Left lobe of liver (tissue), 2 donors: ENCODE measurements around the gene NT5C. TPM values are rescaled to one million over a fixed set of nuclear protein-coding genes. Genes with fewer than 3 reads are reported as not detected.
A peak's percentile ranks its signal among the peaks of the same experiment; 100 is the strongest.

ENCODE experiments used
- ATAC-seq: fragments of 200-7000 bp; cut with Tn5 transposase; one replicate; pipeline ENCODE4 v1.9.1; 2020; ENCODE audit warnings: mild to moderate bottlenecking, moderate library complexity
- DNase-seq: peaks from one replicate; pipeline ENCODE4 v3.0.0-alpha.2; 2020; ENCODE audit warnings: low spot score
- total RNA-seq: library from RNA; stranded (reverse); gene quantifications from one replicate; pipeline ENCODE4 v1.2.1, GENCODE V29; 2021
- donor health status: DM: no; HTN: no; CAD: no; lungs with moderate emphysema.
- donor health status: DM: no; HTN: yes; CAD: no.

NT5C gene
- total RNA-seq, 1 donor from 2014 or later: 11.9 TPM

DNA sequence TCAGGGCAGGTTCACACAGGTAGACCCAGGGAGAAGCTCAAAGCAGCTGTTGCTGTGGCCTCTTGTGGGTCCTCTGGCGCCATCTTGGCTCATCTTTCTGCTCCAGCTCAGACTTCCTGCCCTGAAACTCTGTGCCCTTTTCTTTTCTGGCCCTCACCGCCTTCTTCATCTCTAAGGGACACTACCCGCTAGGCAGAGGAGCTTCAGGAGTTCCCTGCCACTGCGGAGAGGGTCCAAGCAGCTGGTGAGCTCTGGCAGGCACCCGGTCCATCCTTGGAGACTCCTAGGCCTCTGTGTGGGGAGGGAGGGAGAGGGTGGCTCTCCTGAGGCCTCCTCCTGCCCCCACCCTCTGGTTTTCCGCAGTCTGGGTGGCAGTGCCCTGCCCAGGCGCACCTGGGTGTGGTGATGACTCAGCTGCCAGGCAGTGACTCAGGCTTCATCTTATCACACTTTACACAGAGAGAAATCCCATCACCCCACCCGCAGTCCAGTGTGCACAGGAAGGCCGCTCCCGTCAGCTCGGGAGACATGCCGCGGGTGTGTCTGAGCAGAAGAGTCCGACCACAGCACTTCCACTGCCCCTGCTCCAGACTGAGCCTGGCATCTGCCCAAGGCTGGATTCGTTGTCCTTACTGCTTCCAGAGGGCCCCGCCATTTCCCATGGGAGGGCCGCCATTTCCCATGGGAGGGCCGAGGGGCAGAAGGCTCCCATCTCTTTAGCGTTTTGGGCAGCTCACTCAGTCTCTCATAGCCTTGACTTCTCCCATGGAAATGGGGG lies 7.3 kb downstream of the NT5C start:
- DNase-seq (no peak), ATAC-seq (peak; percentile 68)

DNA sequence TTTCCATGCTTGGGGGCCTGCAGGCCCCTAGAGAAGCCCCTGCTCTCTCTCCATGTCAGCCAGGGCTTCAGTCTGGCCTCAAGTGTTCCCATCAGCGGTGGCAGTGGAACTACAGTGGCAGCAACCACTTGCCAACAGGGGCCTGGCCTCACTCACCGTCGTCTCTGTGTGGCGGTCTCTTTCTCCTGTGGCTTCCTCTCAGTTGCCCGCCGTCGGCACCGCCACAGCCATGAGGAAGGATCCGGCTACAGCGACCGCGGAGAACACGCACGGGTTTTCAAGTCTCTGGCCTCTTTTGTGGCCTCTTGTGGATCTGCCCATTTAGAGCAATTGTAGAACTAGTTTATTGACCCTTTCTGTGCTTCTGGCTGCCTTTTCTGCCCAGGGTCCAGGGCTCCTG lies 13.2 kb downstream of the NT5C start:
- DNase-seq (no peak), ATAC-seq (no peak)

DNA sequence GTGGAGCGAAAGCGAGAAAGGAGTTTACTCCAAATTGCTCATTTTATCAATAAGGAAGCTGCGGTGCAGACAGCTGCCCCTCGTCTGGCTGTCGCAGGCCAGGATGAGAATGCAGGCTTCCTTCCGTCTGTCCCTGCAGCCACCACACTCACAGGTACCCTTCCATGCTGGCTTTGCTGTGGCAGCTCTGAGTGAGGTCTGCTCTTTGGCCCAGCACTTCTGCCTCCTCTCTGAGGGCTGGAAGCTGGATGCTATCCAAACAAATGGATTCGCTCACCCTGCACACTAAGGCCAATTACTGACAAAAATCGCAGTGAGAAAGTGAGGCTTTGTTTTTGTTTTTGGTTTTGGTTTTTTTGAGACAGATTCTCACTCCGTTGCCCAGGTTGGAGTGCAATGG lies 14.8 kb downstream of the NT5C start:
- no peak for ATAC-seq
- no peak for DNase-seq

DNA sequence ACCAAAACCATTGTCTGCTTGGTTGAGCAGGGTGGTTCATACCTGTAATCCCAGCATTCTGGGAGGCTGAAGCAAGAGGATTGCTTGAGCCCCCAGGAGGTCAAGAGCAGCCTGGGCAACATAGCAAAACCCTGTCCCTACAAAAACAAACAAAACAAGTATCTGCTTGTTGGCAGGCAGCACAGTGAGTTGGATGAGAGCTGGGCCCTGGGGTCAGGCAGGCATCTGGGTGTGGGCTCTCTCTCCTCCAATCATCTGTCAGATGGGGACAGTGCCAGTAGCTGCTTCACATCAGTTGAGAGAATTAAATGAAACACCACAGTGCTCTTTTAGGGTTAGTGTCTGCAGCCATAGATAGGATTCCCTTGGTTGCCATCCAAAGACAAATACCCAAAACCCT lies 16.0 kb downstream of the NT5C start:
- no peak for ATAC-seq
- no peak for DNase-seq

DNA sequence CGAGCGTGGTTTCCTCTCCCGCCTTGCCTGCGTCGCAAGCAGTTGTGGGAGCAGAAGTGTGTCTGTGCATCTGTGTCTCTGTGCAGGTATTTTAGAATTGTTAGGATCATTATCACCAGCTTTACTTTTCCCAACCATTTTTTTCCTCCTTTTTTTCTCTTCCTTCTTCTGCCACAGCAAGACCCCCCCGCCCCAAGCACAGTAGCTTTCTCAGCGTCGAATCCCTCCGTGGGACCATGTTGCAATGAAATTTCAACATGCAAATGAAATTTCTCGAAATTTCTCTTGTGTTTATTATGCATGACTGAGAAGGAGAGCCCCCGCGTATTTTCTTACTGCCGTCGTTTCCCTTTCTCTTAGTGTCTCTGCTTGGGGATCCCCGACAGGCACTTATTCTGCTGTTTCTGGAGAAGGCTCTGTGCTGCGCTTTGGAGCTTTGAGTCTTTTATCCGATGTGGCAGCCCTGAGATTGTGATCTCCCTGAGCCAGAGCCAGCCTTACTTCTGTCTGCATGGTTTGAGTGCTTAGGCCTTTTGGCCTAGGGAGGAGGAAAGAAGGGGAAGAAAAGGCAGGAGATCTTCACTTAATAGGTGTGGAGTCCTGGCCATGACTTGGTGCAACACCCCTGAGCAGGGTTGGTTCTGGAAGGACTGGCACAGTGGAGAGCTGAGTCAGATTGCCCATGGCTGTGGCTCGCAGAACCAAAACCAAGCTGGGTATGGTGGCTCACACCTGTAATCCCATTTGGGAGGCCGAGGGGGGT lies 16.8 kb downstream of the NT5C start:
- ATAC-seq (no peak), DNase-seq (no peak)

DNA sequence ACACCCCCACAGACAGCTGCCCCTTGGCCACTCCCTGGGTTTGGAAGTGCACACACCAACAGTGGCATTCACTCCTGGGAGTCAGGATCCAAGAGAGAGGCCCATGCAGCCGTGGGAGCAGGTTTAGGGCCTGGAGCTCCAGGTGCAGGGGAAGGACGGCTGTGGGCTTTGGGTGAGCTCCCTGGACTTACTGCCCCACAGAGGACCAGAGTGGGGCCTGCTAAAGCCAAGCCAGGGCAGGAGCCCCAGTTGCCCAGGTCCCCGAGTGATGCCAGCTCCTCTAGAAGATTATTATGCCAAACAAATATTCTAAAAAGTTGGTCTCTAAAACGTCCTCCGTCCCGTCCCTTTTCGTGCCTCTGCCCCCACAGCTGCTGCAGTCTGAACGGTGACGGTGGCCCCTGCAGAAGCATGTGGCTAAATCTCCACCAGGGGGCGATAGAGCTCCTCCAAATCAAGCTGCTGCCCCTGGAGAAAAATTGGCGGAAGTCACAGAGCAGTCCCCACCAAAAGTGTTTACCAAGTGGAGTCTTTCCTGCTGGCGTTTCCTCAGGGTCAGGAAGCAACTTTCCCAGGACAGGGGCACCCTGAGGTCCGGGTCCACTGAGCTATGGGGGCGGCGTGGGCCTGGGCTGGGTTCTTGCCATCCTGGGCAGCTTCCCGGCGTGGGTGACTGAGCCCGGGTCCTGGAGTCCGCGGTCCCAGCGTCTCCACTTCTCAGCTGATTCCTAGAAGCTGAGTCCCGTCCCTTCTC lies 17.6 kb downstream of the NT5C start:
- ATAC-seq: peak; percentile 85
- peak; percentile 86 for DNase-seq

DNA sequence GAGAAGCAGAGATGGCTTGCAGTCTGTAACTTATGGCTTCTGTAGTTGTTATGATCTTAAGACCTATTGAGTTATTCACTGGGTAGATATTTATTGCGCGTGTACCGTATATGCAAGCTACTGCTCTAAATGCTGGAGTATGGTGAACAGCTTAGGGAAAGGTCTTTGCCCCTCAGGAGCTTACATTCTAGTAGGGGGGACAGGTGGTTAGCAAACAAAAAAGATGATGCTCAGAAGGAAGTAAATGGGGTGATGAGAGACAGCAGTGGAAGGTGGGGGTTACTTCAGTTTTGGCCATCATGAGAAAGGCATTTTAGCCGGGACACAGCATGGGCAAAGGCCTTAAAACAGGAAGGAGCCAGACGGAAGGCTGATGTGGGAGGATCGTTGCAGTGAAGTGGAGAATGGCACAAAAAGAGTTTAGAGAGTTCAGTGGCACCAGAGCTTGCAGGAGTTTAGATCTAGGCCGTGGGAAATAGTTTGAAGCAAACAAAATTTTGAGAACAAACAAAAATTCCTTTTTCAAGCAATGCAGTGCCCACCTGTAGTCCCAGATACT lies 19.7 kb downstream of the NT5C start:
- ATAC-seq (no peak), DNase-seq (no peak)

DNA sequence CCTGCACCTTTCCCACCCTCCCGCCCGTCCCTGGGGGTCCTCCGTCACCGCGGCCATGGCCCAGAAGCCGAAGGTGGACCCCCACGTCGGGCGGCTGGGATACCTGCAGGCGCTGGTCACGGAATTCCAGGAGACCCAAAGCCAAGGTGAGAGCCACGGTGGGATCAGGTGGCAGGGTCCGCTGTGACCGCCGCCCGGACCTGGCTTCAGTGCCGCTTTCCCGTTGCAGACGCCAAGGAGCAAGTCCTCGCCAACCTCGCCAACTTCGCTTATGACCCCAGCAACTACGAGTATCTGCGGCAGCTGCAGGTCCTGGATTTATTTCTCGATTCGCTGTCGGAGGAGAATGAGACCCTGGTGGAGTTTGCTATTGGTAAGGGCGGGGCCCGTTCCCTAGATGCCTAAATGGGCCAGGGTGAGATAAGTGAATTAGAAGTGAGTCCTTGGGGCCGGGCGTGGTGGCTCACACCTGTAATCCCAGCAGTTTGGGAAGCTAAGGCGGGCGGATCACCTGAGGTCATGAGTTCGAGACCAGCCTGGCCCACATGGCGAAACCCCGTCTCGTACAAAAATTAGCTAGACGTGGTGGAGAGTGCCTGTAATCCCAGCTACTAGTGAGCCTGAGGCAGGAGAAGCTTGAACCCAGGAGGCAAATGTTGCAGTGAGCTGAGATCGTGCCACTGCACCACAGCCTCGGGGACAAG lies 21.2 kb downstream of the NT5C start:
- peak; percentile 15 for ATAC-seq
- no peak for DNase-seq

DNA sequence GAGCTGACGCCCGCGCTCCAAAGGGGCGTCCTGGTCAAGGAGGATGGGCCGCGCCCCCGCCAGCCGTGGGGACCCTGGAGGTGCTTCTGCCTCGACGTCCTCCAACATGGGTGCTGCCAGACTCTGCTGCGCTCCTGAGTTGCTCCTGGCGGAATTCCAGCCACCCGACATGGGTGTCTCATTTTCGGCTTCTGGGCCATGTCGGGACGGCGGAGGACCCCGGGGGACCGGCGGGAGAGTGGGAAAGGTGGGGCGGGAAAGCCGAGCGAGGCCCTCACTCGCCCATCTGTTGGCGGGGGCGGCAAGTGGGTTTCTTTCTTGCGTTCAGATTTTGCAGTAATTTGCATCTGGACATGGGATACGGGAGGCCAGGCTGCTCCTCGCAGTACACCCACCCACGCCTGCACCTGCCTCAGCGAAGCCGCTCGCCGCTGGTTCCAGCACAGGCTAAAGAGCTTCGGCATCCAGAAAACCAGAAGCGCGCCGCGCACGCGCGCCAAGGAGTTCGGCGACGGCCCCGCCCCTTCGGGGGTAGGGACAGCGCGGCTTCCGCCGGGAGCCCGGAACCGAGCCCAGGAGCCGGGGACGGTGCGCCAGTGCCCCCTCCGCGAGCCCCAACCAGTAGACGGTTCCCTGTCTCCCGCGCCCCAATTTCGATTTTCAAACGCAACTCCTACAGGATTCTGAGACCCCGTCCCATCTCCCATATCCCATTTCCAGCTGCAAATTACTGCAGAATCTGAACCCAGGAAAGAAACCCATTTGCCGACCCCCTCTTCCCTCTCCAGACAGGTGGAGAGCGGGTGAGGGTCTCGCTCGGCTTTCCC lies 21.9 kb downstream of the NT5C start, which contains the start of gene ARMC7:
Gene ARMC7 (plus strand): TSS at position 563 of the 827 bp plus-strand sequence. CDS start 320 bp downstream, outside the sequence.
- peak; percentile 88 for ATAC-seq
- peak; percentile 93 for DNase-seq

DNA sequence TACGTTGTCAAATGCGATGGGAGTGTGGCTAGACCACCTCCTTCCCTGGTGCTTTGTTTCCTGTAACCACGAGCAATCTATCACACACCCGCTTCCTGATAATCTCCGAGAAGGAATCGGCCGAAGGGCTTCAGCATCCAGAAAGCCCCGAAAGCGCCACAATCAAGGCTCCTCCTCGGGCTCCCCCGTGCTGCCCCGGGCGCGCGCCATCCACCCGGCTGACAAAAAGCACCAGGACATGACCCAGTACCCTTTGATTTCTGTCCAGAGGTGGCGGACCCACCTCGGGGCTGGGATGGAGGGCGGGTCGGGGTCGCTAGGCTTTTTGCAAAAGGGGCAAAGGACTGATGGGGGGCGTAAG lies 22.5 kb downstream of the NT5C start:
- no peak for ATAC-seq

DNA sequence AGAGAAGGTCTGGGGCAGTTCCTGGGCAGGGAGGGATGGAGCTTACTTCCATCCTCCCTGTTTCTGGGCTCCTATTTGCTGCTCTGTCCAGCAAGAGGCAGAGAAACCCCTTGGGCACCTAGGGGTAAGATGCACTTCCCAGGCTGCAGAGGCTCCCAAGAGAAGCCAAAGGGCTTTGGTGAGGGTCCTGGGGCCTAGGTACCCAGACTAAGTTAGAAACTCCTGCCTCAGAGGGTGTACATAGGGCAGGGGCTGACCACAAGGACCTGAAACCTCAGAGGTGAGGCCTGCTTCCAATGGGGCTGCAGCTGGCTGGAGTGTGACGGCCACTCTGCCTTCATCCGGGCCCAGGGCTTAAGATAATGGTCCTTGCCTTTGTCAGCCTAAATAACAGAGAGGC lies 23.3 kb downstream of the NT5C start:
- ATAC-seq (no peak), DNase-seq (no peak)

More for the DNA sequence above, 22.5 kb downstream of the NT5C start:
- DNase-seq: no peak

DNA sequence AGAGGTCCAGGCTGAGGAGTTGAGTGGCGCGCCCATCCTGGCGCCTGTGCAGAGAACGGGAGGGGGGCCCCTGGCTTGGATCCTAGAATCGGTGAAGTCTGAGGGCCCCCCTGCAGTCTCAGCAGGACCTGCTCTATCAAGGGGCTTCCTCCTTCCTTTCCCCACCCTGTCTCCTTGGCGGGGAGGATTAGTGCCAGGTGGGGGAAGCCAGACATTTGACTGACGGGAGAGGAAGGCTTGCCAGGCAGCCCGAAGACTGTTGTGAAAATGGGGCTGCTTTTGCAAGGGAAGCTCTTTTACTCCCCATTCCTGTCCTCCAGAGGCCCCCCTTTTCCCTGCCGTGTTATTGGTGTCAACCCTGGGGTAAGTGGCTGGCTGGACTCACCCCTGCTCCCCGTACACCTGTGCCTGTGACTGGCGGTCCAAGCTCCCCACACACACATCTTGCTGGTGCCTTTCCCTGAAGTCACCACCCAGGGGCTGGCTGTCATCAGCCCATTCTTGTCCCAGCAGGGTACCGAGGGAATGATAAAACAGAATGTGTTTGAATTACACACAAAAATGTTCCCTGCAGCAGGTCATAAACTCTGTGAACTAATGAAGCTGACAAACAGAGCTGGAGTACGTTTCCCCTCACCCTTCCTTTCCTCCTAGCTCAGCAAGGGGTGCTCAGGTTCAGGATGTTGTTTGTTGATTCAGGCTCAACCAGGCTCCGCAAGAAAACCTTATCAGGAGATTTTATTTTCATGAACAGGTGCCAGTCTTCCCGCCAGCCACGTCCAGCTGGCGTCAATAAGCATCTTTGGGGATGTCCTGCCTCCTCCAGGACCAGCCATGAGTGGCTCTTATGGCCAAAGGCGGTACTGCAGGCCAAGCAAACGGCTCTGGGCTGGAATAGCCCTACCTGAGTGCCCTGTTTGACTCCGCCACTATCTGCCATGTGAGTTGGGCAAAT lies 26.1 kb downstream of the NT5C start:
- ATAC-seq (peak; percentile 75), DNase-seq (no peak)

DNA sequence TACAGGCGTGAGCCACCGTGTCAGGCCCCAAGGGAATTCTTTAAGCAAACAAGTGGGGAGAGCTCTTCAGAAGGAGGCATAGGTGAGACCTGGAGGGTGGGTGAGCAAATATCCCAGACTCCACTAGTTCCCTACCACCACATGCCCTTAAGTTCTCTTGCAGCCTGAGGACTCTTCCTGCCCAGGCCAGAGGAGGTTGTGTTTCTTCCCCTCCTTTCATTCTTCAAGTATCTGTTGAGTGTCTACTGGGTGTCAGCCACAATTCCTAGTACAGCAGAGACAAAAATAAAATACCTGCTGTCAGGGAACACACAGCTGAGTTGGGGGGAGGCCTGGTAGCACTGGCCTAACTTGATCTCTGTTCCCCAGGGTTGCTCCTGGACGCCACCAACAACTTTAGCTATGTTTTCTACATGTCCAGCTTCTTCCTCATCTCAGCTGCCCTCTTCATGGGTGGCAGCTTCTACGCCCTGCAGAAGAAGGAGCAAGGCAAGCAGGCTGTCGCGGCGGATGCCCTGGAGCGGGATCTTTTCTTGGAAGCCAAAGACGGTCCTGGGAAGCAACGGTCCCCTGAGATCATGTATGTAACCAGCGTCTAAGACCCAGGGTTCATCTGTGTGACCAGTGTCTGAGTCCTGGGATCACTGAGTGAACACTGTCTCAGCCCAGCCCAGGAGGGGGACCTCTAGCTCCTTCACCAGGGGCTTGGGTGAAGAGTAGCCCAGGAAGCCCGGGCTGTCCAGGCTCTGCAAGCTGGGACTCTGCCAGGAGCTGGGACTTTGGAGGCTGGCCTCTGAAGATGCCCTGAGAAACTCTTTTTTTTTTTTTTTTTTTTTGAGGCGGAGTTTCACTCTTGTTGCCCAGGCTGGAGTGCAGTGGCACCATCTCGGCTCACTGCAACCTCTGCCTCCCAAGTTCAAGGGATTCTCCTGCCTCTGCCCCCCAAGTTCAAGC lies 27.7 kb downstream of the NT5C start:
- ATAC-seq: no peak

DNA sequence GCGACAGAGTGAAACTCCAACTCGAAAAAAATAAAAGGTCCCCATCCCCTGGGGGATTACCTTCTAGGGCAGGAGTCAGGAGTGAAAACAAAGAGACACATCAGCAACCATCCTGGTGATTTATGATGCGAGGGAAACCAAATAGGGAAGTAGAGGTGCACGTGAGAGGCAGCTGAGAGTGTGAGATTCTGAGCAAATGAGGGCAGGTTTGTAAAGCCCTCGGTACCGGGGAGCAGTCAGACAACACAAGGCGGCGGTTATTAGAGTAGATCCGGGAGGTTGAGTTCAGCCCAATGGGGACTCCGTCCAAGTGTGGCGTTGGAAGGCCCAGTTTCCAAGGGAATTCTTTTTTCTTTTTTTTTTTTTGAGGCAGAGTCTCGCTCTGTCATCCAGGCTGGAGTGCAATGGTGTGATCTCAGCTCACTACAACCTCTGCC lies 29.1 kb downstream of the NT5C start:
- DNase-seq (no peak), ATAC-seq (no peak)

More for the DNA sequence above, 27.7 kb downstream of the NT5C start:
- DNase-seq: no peak

DNA sequence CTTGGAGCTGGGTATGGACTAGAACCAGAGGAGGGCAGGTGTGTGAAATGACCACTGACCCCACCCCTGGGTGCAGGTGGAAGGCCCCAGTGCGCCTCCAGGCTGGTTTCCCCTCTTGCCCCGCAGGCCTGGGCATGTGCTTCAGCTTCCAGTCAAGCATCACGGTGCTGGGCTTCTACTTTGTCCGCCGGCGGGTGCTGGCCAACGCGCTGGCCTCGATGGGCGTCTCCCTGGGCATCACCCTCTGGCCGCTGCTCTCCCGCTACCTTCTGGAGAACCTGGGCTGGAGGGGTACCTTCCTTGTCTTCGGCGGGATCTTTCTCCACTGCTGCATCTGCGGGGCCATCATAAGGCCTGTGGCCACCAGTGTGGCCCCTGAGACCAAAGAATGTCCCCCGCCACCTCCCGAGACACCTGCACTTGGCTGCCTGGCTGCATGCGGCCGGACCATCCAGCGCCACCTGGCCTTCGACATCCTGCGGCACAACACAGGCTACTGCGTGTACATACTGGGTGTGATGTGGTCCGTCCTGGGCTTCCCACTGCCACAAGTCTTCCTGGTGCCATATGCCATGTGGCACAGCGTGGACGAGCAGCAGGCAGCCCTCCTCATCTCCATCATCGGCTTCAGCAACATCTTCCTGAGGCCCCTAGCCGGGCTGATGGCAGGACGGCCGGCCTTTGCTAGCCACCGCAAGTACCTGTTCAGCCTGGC lies 31.5 kb downstream of the NT5C start:
- no peak for ATAC-seq
- DNase-seq: no peak

DNA sequence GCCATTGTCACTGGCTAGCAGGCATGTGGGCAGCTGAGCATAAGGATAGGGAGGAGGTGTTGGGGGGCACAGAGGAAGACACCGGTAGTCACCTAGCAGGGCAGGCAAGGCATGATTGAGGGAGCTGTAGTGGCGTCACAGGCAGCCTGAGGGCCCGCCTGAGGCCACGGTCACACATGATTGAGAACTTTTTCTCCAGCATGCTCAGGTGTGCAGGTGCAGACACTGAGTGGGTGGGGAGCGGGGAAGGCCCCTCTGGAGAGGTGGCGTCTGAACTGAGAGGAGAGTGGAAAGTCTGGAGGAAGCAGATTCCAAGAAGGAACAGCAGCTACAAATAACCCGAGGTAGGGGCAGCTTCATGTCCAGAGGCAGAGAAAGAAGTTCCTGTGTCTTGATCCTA lies 32.7 kb downstream of the NT5C start:
- DNase-seq: no peak

DNA sequence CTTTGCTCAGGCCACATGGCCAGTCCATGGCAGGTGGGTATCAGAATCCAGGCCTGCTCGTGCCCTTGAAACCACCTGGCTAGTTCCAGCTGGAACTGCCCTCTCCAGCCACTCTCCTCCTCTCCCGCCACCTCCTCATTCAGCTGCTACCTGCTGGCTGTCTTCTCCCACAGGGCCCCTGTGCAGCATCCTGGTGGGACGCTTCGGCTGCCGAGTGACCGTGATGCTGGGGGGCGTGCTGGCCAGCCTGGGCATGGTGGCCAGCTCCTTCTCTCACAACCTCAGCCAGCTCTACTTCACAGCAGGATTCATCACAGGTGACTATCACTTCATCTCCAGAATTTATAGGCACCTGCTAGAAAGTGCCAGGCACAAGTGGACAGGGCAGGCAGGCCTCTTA lies 33.7 kb downstream of the NT5C start:
- DNase-seq (no peak), ATAC-seq (no peak)

More for the DNA sequence above, 32.7 kb downstream of the NT5C start:
- ATAC-seq: no peak
